ENCODE results near the gene CREB5.

- TF ChIP-seq CTCF (IDR thresholded peaks at IDR 0.05): no peak
- no peak for TF ChIP-seq POLR2A (IDR thresholded peaks at IDR 0.05)
Observed at GRCh38 chr7:28433039-28433438, 20.7 kb downstream of the CREB5 start.
